NCI-H82 (cell line): ENCODE measurements around the gene ATP8B4.
"Not testable (repeated sequence)": the region's sequence is repeated elsewhere in the genome, so short reads cannot be mapped to it uniquely, and the experiment has no call there.

Experiments used
- DNase-seq: peaks from one replicate; lab custom pipeline; 2025; lab: John Stamatoyannopoulos, UW

The ATP8B4 gene

DNA sequence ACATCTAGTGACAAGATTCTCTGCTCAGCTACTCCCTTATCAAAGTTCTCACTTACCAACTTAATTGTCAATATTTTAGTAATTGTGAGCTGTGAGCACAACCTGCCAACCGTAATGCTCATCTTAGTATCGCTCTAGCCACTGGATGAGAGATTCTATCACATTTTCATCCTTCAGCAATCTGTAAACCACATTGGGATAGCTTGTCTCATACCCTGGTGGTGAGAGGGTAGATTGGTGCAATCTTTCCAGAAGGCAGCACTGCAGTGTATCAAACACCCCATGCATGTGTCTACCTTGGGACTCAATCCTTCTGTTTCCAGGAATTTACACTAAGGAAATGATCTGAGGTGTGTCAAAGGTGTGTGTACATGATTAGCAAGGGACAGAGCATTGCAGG, 18.9 kb upstream of the ATP8B4 start:
- DNase-seq = no peak

GRCh38 chr15:50137330-50137761, 18.3 kb upstream of the ATP8B4 start:
- DNase-seq = no peak

GRCh38 chr15:50135031-50135551, 16.1 kb upstream of the ATP8B4 start:
- no peak for DNase-seq

DNA sequence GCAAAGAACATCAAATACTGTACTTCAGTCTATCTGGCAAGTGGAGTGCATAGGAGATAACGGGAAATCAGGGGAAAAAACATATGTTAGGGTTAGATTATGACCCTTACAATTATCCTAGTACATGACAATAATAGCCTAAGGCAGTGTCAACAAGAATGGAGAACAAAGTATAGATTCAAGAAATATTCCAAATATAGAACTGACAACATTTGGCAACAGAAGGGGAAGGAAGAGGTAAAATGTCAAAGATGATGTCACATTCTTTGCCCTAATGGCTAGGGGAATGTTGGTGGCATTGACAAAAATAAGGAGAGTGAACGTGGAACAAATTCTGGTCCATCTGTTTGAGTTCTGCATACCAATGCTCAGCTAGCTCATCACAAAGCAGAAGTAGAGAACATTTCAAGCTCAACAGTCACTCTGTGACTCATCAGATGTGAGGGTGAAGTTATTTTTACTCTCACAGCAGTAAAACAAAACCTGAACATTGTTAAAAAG, 15.5 kb upstream of the ATP8B4 start:
- no peak for DNase-seq

DNA sequence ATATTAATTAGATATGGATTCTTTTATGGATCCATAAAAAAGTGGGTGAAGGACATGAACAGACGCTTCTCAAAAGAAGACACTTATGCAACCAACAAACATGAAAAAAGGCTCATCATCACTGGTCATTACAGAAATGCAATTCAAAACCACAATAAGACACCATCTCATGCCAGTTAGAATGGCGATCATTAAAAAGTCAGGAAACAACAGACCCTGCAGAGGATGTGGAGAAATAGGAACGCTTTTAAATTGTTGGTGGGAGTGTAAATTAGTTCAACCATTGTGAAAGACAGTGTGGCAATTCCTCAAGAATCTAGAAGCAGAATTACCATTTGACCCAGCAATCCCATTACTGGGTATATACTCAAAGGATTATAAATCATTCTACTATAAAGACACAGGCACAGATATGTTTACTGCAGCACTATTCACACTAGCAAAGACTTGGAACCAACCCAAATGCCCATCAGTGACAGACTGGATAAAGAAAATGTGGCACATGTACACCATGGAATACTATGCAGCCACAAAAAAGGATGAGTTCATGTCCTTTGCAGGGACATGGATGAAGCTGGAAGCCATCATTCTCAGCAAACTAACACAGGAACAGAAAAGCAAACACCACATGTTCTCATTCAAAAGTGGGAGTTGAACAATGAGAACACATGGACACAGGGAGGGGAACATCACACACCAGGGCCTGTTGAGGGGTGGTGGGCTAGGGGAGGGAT, 13.4 kb upstream of the ATP8B4 start:
- DNase-seq = not testable (repeated sequence)

DNA sequence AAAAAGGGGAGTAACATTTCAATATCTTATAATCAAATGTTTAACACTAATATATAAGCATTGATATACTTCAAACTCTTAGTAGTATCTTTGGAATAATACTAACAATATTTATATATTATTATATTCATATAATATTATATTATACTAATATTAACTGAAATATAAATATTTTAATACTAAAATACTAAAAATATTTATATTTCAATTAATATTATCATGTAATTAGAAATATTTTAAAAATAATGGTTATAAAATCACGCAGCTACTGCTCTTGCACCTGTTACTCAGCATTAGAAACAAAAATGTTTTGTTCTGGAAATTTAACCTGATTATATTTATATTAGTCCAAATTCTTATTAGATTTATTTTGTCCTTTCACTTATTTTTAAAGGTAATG, 12.6 kb upstream of the ATP8B4 start:
- DNase-seq = no peak

- peak; percentile 33 for DNase-seq
Observed at GRCh38 chr15:50128266-50128665, 9.2 kb upstream of the ATP8B4 start.

- no peak for DNase-seq
Observed at GRCh38 chr15:50127255-50127777, 8.3 kb upstream of the ATP8B4 start.

DNA sequence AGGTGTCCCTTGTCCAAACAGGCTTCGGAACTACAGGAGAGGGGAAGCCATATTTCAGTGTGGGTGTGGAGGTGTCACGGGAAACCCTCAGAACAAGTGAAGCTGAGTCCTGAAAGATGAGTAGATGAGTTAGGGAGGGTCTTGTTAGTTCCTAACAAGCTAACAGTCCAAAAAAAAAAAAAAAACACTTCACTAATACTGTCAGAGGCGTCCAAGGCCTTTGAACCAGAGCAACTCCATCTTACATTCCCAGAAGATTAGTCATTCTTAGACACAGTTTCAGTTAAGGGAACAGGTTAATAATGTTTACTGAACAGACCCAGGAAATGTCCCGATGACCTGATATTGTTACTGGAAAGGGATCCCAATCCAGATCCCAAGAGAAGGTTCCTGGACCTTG, 7.0 kb upstream of the ATP8B4 start:
- no peak for DNase-seq

DNA sequence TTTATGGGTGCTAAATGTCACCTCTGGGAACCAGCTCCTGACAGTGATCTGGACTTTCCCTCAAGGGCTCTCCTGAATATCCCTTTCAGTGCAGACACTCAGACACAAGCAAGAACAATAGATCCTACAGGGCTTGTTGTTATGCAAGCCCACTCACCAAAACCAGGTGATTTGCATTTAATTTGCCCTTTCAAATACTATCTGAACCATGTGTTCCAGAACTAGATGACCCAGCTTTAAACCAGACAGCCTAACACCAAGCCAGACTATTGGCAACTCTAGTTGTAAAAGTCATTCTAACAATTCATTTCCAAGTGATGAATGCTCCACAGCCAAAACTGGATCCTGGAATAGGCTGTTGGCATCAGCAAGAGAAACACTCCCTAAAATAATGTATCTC, 5.6 kb upstream of the ATP8B4 start:
- DNase-seq = no peak

DNA sequence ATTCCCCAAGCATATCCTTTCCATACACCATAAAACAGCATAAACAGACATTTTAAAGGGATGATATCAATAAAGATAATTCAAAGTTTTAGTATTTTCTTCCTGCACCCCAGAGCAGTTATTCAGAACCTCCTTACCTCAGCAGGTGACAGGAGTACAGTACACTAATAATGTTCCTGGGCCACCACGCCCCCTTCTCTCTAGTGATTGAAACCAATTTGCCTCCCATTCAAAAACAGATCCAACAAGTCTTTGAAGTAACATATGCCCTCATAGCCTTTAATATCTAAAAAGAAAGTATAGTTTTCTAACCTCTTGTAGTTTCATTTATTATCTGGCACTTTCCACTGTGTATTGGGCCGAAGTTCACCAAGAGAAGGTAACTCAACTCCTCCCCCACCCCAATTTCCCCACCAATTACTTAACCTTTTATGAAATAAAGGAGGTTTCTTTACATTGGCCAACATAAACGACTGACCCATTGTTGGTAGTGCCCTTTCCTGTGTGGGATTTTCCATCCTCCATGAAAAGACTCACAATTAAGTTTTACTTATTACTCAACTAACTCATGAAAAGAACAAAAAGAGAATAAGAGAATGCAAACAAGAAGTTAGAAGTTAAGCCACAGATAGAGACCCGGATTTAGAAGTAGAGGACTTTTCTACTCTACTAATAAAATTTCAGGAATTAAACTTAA, 5.0 kb upstream of the ATP8B4 start:
- DNase-seq = no peak

- DNase-seq = no peak
Observed at GRCh38 chr15:50120729-50121128, 1.7 kb upstream of the ATP8B4 start.

DNA sequence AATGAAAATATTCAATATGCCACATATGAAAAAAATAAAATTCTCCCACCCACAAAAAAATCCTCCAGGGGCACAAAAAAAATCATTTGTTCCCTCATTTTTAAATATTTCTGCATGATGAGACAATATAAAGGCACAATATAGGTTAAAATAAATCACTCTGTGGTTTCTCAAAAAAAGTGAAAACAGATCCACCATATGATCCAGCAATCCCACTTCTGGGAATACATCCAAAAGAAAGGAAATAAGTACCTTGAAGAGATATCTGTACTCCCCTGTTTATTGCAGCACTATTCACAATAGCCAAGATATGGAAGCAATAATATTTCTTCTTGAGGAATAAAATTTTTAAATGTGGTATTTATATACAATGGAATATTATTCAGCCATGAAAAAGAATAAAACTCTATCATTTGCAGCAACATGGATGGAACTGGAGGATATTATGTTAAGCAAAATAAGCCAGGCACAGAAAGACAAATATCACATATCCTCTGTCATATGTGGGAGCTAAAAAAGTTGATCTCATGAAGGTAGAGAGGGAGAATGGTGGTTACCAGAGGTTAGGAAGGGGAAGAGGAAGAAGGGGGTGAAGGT, 1.5 kb downstream of the ATP8B4 start:
- DNase-seq = no peak

- peak; percentile 70 for DNase-seq
Observed at GRCh38 chr15:50116477-50116876, 2.6 kb downstream of the ATP8B4 start.

- DNase-seq = no peak
Observed at GRCh38 chr15:50113992-50114780, 4.8 kb downstream of the ATP8B4 start.

- no peak for DNase-seq
Observed at GRCh38 chr15:50113187-50113505, 5.9 kb downstream of the ATP8B4 start.

DNA sequence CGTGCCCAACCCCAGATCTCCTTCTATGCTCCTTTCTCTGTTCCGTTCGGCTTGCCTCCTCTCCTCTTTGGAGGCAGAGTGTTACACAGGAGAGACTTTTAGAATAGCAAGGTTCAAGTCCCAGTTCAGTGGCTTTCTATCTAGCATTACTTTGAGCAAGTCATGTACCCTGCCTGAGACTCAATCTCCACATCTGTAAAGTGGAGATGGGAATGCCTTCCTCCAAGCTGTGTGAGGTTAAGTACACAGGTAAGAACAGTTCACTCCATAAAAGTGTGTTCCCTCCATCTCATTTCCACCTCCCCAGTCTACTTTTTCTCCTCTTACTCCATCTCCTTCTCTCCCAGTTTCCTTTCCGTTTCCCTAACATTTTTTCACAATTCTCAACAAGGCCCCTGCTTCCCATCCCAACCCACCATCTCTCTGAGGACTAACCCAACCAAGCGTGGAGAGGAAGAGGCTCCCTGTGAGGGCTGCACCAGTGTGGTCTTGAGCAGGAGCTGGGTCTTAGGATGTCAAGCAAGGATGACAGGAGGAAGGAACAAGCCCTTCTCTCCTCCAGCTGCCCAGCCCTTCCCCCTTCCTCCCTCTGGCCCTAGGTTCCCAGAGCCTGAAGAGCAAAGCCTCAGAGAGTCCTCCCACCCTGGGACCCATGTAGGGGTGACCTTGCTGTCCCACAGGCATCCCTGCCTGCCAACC, 6.4 kb downstream of the ATP8B4 start:
- DNase-seq = no peak

DNA sequence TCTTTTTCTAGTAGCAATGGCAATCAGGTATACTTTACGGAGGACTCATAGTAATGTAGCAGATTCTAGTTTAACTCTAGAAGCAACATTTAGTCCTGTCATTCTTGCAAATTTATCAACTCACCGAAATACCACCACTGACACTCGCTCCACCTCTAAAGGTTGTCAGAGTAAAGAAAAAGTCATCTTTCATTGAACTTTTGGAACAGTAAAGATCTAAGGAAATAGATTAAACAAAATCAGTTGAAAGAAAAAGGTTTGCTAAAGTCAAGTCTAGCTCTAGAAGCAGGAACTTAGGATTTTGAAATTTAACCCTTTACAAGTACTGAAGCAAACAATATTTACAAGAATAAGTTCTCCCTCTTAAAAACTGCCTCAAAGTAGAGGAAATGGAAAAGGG, 8.7 kb downstream of the ATP8B4 start:
- DNase-seq = no peak

GRCh38 chr15:50109076-50109987, 9.7 kb downstream of the ATP8B4 start:
- no peak for DNase-seq

DNA sequence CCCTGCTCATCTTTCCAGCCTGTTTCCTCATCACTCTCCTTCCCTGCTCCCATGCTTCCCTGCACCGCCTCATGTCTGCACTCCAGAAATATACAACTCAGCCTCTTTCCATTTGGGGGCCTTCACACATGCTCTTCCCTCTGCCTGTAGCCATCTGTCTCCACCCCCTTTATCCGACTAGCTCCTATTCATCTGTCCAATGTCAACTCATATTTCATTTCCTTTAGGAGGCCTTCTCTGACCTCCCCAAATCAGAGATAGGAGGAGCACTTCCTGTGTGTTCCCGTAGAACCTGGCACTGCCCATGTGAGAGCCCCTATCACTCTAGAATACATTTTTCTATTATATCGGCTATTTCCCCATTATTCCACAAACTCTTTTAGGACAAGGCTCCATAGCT, 10.6 kb downstream of the ATP8B4 start:
- DNase-seq = no peak
